ENCODE measurements around the gene NEMP1.
A peak's percentile ranks its signal among the peaks of the same experiment; 100 is the strongest.
"Not testable (repeated sequence)": the region's sequence is repeated elsewhere in the genome, so short reads cannot be mapped to it uniquely, and the experiment has no call there.

NEMP1 gene

GRCh38 chr12:57040211-57040610 is 38.4 kb downstream of the NEMP1 start:
- Mint-ChIP-seq H3K36me3 (no peaks in the 10 kb centered on the region), H3K9me3 (no peaks in the 10 kb centered on the region), H3K4me3 (no peak overlapping the region), H3K4me1 (peaks cover 9% of the 10 kb centered on the region), H3K27ac (no peak overlapping the region), H3K27me3 (no peaks in the 10 kb centered on the region)

- H3K27ac Mint-ChIP-seq, result peak overlapping the region; percentile 57
Observed at GRCh38 chr12:57039016-57039798, 39.4 kb downstream of the NEMP1 start.

GRCh38 chr12:57037264-57037663 is 41.3 kb downstream of the NEMP1 start:
- H3K27ac Mint-ChIP-seq, result no peak overlapping the region
- peaks cover 11% of the 10 kb centered on the region for H3K4me1 Mint-ChIP-seq
- H3K4me3 Mint-ChIP-seq, result no peak overlapping the region
- no peaks in the 10 kb centered on the region for H3K36me3 Mint-ChIP-seq
- H3K9me3 Mint-ChIP-seq, result no peaks in the 10 kb centered on the region
- no peaks in the 10 kb centered on the region for H3K27me3 Mint-ChIP-seq

More at GRCh38 chr12:57039016-57039798, 39.4 kb downstream of the NEMP1 start:
- Mint-ChIP-seq H3K9me3 (no peaks in the 10 kb centered on the region), H3K4me3 (no peak overlapping the region), H3K4me1 (peaks cover 8% of the 10 kb centered on the region), H3K27me3 (no peaks in the 10 kb centered on the region), H3K36me3 (no peaks in the 10 kb centered on the region)

GRCh38 chr12:57033431-57033830 is 45.2 kb downstream of the NEMP1 start:
- H3K4me1 Mint-ChIP-seq, result peaks cover 30% of the 10 kb centered on the region
- H3K9me3 Mint-ChIP-seq, result no peaks in the 10 kb centered on the region
- H3K4me3 Mint-ChIP-seq, result no peak overlapping the region
- no peak overlapping the region for H3K27ac Mint-ChIP-seq
- no peaks in the 10 kb centered on the region for H3K27me3 Mint-ChIP-seq
- no peaks in the 10 kb centered on the region for H3K36me3 Mint-ChIP-seq

GRCh38 chr12:57031789-57032188 is 46.8 kb downstream of the NEMP1 start:
- peaks cover 46% of the 10 kb centered on the region for H3K4me1 Mint-ChIP-seq
- no peaks in the 10 kb centered on the region for H3K27me3 Mint-ChIP-seq
- no peaks in the 10 kb centered on the region for H3K9me3 Mint-ChIP-seq
- H3K27ac Mint-ChIP-seq, result no peak overlapping the region
- peak overlapping the region; percentile 13 for H3K4me3 Mint-ChIP-seq
- no peaks in the 10 kb centered on the region for H3K36me3 Mint-ChIP-seq

GRCh38 chr12:57031138-57031725 is 47.4 kb downstream of the NEMP1 start:
- Mint-ChIP-seq H3K9me3 (no peaks in the 10 kb centered on the region), H3K27ac (peak overlapping the region; percentile 80), H3K4me3 (no peak overlapping the region), H3K4me1 (peaks cover 52% of the 10 kb centered on the region), H3K36me3 (no peaks in the 10 kb centered on the region), H3K27me3 (no peaks in the 10 kb centered on the region)

- H3K4me1 Mint-ChIP-seq, result peaks cover 59% of the 10 kb centered on the region
- H3K36me3 Mint-ChIP-seq, result no peaks in the 10 kb centered on the region
- H3K27me3 Mint-ChIP-seq, result no peaks in the 10 kb centered on the region
- no peaks in the 10 kb centered on the region for H3K9me3 Mint-ChIP-seq
- H3K27ac Mint-ChIP-seq, result no peak overlapping the region
- no peak overlapping the region for H3K4me3 Mint-ChIP-seq
Observed at GRCh38 chr12:57029457-57029856, 49.1 kb downstream of the NEMP1 start.

GRCh38 chr12:57027805-57028153 is 50.8 kb downstream of the NEMP1 start:
- H3K4me1 Mint-ChIP-seq, result peaks cover 67% of the 10 kb centered on the region
- H3K36me3 Mint-ChIP-seq, result no peaks in the 10 kb centered on the region
- no peaks in the 10 kb centered on the region for H3K9me3 Mint-ChIP-seq
- H3K27ac Mint-ChIP-seq, result peak overlapping the region; percentile 92
- H3K4me3 Mint-ChIP-seq, result peak overlapping the region; percentile 73
- no peaks in the 10 kb centered on the region for H3K27me3 Mint-ChIP-seq

- no peaks in the 10 kb centered on the region for H3K36me3 Mint-ChIP-seq
- H3K4me3 Mint-ChIP-seq, result peak overlapping the region; percentile 73
- no peaks in the 10 kb centered on the region for H3K27me3 Mint-ChIP-seq
- peaks cover 67% of the 10 kb centered on the region for H3K4me1 Mint-ChIP-seq
- peak overlapping the region; percentile 92 for H3K27ac Mint-ChIP-seq
- H3K9me3 Mint-ChIP-seq, result no peaks in the 10 kb centered on the region
Observed at GRCh38 chr12:57027011-57027804, 51.4 kb downstream of the NEMP1 start.

- peak overlapping the region; percentile 46 for H3K27ac Mint-ChIP-seq
- H3K4me3 Mint-ChIP-seq, result no peak overlapping the region
- no peaks in the 10 kb centered on the region for H3K27me3 Mint-ChIP-seq
- H3K4me1 Mint-ChIP-seq, result peaks cover 58% of the 10 kb centered on the region
- no peaks in the 10 kb centered on the region for H3K36me3 Mint-ChIP-seq
- H3K9me3 Mint-ChIP-seq, result no peaks in the 10 kb centered on the region
Observed at GRCh38 chr12:57025196-57025595, 53.4 kb downstream of the NEMP1 start.

- not testable (repeated sequence) for H3K4me3 Mint-ChIP-seq, H3K27ac Mint-ChIP-seq, H3K27me3 Mint-ChIP-seq, H3K9me3 Mint-ChIP-seq, H3K36me3 Mint-ChIP-seq
- peaks cover 57% of the 10 kb centered on the region for H3K4me1 Mint-ChIP-seq
Observed at GRCh38 chr12:57022324-57022723, 56.3 kb downstream of the NEMP1 start.

GRCh38 chr12:57019983-57020719 is 58.4 kb downstream of the NEMP1 start:
- peak overlapping the region; percentile 94 for H3K27ac Mint-ChIP-seq
- H3K4me3 Mint-ChIP-seq, result peak overlapping the region; percentile 51
- peaks cover 43% of the 10 kb centered on the region for H3K4me1 Mint-ChIP-seq
- no peaks in the 10 kb centered on the region for H3K36me3 Mint-ChIP-seq
- no peaks in the 10 kb centered on the region for H3K9me3 Mint-ChIP-seq
- H3K27me3 Mint-ChIP-seq, result no peaks in the 10 kb centered on the region

GRCh38 chr12:57018906-57019305 is 59.7 kb downstream of the NEMP1 start:
- Mint-ChIP-seq H3K36me3 (no peaks in the 10 kb centered on the region), H3K27ac (peak overlapping the region; percentile 46), H3K4me1 (peaks cover 47% of the 10 kb centered on the region), H3K4me3 (no peak overlapping the region), H3K9me3 (no peaks in the 10 kb centered on the region), H3K27me3 (no peaks in the 10 kb centered on the region)

GRCh38 chr12:57018353-57018752 is 60.2 kb downstream of the NEMP1 start:
- H3K27ac Mint-ChIP-seq, H3K27me3 Mint-ChIP-seq, H3K4me3 Mint-ChIP-seq, H3K36me3 Mint-ChIP-seq, H3K9me3 Mint-ChIP-seq: not testable (repeated sequence)
- H3K4me1 Mint-ChIP-seq, result peaks cover 51% of the 10 kb centered on the region

- Mint-ChIP-seq H3K27me3 (no peaks in the 10 kb centered on the region), H3K9me3 (no peaks in the 10 kb centered on the region), H3K4me3 (no peak within 1 kb of the TSS), H3K27ac (peak within 1 kb of the TSS; percentile 73), H3K4me1 (peaks cover 60% of the 10 kb centered on the region), H3K36me3 (no peaks in the 10 kb centered on the region)
Observed at GRCh38 chr12:57016348-57016747, 62.2 kb downstream of the NEMP1 start, which contains the start of gene TAC3. Gene TAC3, minus strand, starts transcription at chr12:57016529. Its CDS starts 732 bp downstream, at chr12:57015797.

All from activated naive CD4-positive, alpha-beta T cell treated with anti-CD3 and anti-CD28 coated beads, Interleukin-2, amount 50 U/mL, for 24 hours (primary cell).